Ramos (cell line): ENCODE results near the gene RTL10.

Experiments used
- in situ Hi-C: fragments of 300-500 bp; cut with MboI; formaldehyde crosslinking; loops from one replicate; pipeline ENCODE4 v1.14.3; 2022; ENCODE audit warnings: low sequenced_read_pairs; ENCODE audit not compliant: unreplicated experiment

Gene RTL10

GRCh38 chr22:19815093-19815822, 39.4 kb downstream of the RTL10 start:
- in situ Hi-C loops: no loop called here

DNA sequence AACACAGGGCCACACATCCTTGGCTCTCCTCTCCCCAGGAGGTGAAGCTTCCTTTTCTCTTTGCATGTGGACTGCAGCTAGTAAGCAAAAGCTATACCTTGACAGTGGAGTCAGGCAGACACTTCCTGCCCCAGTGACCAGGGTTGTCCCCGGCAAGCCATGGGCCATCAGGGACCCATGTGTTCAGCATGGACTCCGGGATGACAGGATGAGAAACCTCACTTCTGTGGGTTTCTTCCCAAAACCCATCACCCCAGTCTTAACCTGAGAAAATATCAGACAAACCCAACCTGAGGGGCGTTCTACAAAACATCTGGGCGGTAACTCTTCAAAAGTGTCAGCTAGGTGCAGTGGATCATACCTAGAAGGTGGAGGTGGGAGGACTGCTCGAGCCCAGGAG, 40.2 kb downstream of the RTL10 start:
- in situ Hi-C loops: no loop called here

DNA sequence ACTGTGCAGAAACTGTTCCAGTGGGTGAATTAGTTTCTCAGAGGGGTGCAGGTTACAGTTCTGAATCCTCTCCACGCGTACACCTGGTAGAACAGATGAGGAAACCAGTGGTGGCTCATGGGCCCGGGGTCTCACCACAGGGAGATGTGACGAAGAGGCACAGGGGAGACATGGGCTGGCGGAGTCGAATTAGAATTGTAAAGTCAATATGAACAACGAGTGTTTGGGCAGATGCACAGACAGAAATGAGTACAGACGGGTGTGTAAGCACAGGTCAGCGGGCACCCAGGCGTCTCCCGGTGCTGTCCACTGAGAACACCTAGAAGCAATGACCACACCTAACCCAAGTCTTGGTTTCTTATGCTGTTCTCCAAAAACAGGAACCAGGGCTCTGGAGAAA, 41.8 kb downstream of the RTL10 start:
- in situ Hi-C loops: no loop called here

DNA sequence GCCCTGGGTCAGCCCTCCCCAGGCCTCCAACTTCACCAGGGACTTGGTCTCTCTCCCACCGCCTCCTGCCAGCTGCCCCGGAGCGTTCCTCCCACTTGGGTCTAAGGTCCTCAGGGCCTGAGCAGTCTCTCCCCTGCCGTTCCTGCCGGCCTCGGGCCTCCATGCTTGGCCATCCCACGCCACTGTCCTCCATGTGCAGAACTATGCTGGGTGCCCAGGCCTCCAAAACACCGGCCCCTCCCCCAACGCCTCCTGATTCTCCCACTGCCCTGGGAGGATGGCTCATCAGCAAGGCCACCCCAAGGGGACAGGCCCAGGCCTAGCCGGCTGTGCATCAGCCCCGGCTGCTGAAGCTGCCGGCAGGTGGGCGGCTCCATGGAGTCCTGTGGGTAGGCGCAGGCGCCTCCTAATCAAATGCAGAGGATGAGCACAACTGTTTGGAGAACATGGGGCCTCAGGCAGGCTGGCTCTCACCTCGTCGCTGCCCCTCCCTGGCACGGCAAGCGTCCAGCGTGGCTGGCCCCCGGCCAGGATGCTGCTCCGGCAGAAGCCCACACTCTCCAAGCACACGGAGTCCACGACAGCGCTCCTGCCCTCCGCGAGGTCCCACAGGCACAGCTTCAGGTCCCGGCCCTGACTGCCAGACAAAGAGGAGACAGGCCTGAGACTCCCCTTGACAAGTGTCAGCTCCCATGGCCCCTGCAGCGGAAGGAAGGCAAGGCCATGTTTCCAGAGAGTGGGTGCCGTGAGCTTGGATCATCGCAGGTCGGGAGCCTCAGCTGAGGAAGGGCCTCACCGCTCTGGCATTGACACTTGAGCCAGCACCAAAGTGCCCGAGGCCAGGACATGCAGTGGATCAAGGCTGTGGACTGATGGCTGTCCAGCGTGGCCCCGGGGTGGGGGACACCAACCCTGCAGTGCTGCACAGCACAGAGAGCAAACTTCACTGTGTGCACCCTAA, 42.6 kb downstream of the RTL10 start:
- in situ Hi-C loops: no loop called here

DNA sequence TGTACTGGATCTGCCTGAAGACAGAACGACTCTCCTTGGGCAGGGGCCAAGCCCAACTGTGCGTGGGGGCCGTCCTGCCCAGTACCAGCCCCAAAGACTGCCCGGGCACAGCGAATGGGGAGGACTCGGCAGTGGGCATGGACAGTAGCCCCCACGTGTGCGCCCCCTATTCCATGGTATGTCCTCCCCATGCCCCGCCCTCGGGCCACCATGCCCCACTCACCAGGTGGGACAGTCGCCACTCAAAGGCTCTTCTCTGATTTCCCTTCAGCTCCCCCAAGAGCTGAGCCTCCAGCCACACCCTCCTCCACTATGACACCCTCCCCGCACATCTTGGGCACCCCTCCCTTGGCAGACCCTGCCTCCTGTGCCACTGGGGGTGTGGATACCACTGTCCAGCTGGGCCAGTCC, 43.5 kb downstream of the RTL10 start:
- in situ Hi-C loops: no loop called here

DNA sequence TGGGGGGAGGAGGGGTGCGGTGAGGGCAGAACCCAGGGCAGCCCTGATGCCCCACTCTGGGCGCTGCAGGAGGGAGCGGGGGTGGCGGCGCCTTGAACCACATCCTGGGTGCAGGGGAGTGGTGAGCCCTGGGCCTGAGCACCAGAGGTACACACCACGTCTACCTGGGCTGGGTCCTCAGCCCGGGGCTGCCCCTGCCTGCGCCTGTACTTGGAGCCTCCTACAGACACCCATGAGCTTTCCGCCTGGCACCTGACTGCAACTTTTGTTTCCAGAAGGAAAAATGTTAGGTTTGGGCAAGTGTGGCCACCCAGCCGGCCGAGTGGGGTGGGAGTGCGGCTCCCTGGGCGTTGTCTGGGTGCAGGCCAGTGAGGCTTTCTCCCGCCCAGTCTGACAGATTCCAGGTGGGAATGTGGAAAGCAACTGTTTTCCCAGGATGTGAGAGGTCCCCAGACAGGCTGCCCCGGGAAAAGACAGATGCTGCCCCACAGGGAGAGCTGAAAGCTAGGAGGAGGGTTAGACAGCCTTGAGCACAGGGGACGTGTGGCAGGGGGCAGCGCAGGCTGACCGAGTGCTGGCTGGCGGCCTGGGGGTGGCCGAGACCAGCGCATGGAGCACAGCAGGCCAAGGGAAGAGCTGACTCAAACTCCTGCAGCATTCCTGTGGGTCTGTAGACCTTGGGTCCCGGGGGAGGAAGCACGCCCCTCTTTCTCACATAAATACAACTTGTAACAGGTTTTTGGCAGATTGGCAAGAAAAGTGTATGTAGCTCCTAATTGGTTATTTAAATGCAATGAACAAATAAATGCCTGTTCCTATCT, 44.1 kb downstream of the RTL10 start:
- in situ Hi-C loops: no loop called here

DNA sequence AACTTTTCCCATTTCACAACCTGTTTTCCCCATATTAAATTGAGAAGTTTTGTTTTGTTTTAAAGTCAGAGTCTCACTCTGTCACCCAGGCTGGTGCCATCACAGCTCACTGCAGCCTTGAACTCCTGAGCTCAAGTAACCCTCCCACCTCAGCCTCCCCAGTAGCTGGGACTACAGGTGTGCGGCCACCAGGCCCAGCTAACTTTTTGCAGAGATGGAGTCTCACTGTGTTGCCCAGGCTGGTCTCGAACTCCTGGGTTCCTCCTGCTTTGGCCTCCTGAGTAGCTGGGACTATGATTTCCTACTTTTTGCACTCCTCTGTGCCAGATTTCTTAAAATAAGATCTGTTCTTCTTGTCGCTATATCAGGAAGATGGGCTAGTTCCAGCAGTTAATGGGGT, 44.9 kb downstream of the RTL10 start:
- in situ Hi-C loops: no loop called here

- in situ Hi-C loops: no loop called here
These were observed 45.7 kb downstream of the RTL10 start for GRCh38 chr22:19808873-19809478.

GRCh38 chr22:19807914-19808872, 46.5 kb downstream of the RTL10 start:
- in situ Hi-C loops: no loop called here

GRCh38 chr22:19807161-19807913, 47.3 kb downstream of the RTL10 start:
- in situ Hi-C loops: no loop called here

DNA sequence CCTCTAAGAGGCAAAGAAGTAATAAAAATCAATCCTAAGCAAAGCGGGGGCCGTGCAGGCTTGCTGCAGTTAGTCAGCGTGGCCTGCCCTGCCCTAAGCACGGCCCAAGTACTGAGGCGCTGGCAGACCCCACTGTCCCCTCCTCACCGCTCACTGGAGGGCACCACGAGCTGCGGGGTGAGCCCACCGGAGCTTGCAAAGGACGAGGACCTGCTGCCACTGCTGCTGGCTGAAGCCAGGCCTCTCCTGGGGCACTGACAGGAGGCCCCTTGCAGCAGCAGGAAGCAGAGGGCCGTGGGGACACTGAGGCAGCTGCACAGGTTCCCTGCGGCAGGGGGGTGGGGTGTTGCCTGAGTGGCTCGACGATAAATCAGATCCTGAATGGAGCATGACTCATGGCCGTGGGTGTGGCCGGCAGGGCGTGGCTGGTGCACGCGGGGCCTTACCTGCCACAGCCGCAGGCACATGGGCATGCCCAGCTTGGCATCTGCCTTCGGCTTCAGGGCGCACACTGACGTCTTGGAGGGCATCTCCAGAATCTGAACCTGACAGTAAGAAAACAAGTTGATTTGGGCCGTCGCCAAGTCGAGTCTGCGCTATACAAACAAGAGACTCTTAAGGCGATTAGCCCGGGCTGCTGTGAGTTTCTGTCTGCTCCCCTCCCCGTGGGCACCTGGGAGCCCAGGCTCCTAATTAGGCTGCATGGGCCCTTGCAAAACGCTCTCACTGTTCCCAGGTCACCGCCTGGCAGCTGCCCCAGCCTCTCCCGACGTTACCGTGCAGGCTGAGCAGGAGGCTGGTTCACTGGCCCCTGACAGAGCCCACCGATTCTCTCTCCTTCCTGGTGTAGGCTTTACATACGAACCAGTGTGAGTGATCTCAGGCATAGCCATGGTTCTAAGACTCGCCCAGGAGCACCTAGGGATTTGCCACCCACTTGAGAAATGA, 48.2 kb downstream of the RTL10 start:
- in situ Hi-C loops: no loop called here

DNA sequence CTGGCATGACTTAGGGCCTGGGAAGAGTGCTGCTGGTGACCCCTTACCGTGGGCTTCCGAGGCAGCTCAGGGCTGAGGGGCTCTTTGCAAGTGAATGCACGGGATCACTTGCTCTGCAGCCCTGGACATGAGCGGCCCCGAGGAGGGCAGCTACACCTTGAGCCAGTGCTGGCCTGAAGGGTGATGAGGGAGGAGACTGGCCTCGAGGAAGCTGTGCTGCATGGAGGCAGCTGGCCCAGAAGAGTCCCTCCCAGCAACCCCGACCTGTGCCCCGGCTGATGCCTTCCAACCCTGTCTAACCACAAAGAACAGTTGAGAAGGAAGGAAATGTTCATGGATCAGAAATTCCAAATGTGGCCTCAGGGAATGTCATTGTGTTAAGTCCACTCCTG, 48.9 kb downstream of the RTL10 start:
- in situ Hi-C loops: no loop called here
